ENCODE data around the gene EFCAB6. TPM values are rescaled to one million over a fixed set of nuclear protein-coding genes. Genes with fewer than 3 reads are reported as not detected.

The EFCAB6 gene
- total and polyA plus RNA-seq, 2 of the 4 experiments (the other 2 are of a cell fraction) = 0.44 to 1.1 TPM

DNA sequence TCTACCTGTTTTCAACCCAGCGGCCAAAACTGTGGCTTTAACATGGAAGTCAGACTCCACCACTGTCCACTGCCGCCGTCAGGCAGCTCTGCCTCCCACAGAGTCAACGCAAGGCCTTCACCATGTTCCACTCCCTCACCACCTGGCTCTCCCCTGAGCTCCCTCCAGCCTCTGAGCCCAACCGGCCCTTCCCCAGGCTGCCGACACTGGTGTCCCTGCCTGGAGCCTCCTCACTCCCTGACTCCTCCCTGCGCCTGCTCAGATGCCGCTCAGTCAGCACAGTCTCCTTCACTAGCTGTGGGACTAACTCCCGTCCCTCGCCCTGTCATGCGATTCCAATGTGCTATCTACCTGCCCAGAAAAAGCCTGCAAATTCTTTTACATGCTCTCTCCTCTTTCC is 33.9 kb upstream of the EFCAB6 start:
- Histone ChIP-seq H2AFZ (replicated peaks; ENCODE audit: low read length, poor library complexity) (no peak overlapping the region), H3K4ac (ENCODE audit: low read depth, low read length) (no peak overlapping the region), H3K27ac (ENCODE audit: insufficient read depth, low read length) (no peak overlapping the region), H3K4me2 (ENCODE audit: low read depth, low read length) (no peak overlapping the region), H3K9ac (ENCODE audit: low read depth, low read length) (no peak overlapping the region), H3K23ac (ENCODE audit: low read depth, low read length) (no peak overlapping the region), H3K36me3 (ENCODE audit: control insufficient read depth, insufficient read depth, low read length) (no peaks in the 10 kb centered on the region), H4K5ac (ENCODE audit: low read depth, low read length) (no peak overlapping the region), H3K79me1 (ENCODE audit: low read depth in 1 of 2, low read length in 2 of 2) (no peaks in the 10 kb centered on the region; a peak in 1 of 4 replicates), H3K14ac (replicated peaks; ENCODE audit: low read depth, low read length) (no peak overlapping the region), H2BK20ac (ENCODE audit: low read depth, low read length) (no peak overlapping the region), H2BK5ac (ENCODE audit: low read depth, low read length, poor library complexity, severe bottlenecking) (no peak overlapping the region), H2AK9ac (replicated peaks; ENCODE audit: low read depth, low read length, poor library complexity) (no peak overlapping the region), H2BK120ac (ENCODE audit: low read depth, low read length) (no peak overlapping the region), H4K91ac (ENCODE audit: insufficient read depth, low read depth, low read length) (no peak overlapping the region), H3K56ac (ENCODE audit: extremely low read depth, insufficient read depth, low read length) (no peak overlapping the region), H3K4me1 (ENCODE audit: control insufficient read depth, insufficient read depth, low read length) (peaks cover 5% of the 10 kb centered on the region; the same call in 1 of the 2 replicates), H4K8ac (ENCODE audit: low read depth in 2 of 2, low read length in 2 of 2) (no peak overlapping the region), H4K20me1 (ENCODE audit: insufficient read depth, low read length) (peaks cover 8% of the 10 kb centered on the region), H2BK15ac (ENCODE audit: low read depth, low read length) (no peak overlapping the region), H3K9me3 (ENCODE audit: control insufficient read depth, insufficient read depth, low read length) (no peaks in the 10 kb centered on the region), H3K18ac (ENCODE audit: low read depth, low read length) (no peak overlapping the region), H2AK5ac (ENCODE audit: low read depth, low read length) (no peak overlapping the region), H3K9me1 (ENCODE audit: insufficient read depth, low read length) (no peaks in the 10 kb centered on the region), H3K4me3 (ENCODE audit: insufficient read depth, low read depth, low read length) (no peak overlapping the region), H3K27me3 (ENCODE audit: control insufficient read depth, insufficient read depth, low read length) (peaks cover 1% of the 10 kb centered on the region; the same call in 1 of the 2 replicates)
- no peak for TF ChIP-seq MAFK (IDR thresholded peaks at IDR 0.05; ENCODE audit: low read depth, low read length)
- no peak for TF ChIP-seq CEBPB (IDR thresholded peaks at IDR 0.05; ENCODE audit: low read depth, low read length)
- TF ChIP-seq MXI1 (IDR thresholded peaks at IDR 0.05; ENCODE audit: borderline replicate concordance, low read depth, low read length) = no peak
- TF ChIP-seq NFE2L2 (IDR thresholded peaks at IDR 0.05; ENCODE audit: low read depth, low read length) = no peak
- TF ChIP-seq, protein P1, sequence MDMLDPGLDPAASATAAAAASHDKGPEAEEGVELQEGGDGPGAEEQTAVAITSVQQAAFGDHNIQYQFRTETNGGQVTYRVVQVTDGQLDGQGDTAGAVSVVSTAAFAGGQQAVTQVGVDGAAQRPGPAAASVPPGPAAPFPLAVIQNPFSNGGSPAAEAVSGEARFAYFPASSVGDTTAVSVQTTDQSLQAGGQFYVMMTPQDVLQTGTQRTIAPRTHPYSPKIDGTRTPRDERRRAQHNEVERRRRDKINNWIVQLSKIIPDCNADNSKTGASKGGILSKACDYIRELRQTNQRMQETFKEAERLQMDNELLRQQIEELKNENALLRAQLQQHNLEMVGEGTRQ (IDR thresholded peaks at IDR 0.05; ENCODE audit: low read depth, low read length) = no peak
- no peak for TF ChIP-seq CHD1 (IDR thresholded peaks at IDR 0.05; ENCODE audit: low read depth, low read length)
- TF ChIP-seq RCOR1 (IDR thresholded peaks at IDR 0.05; ENCODE audit: insufficient replicate concordance, low read length) = no peak
- TF ChIP-seq RAD21 (IDR thresholded peaks at IDR 0.05; ENCODE audit: low read length) = no peak
- TF ChIP-seq BHLHE40 (IDR thresholded peaks at IDR 0.05; ENCODE audit: low read depth, low read length) = no peak
- TF ChIP-seq SMC3 (IDR thresholded peaks at IDR 0.05; ENCODE audit: low read depth, low read length) = no peak
- TF ChIP-seq, protein P2, sequence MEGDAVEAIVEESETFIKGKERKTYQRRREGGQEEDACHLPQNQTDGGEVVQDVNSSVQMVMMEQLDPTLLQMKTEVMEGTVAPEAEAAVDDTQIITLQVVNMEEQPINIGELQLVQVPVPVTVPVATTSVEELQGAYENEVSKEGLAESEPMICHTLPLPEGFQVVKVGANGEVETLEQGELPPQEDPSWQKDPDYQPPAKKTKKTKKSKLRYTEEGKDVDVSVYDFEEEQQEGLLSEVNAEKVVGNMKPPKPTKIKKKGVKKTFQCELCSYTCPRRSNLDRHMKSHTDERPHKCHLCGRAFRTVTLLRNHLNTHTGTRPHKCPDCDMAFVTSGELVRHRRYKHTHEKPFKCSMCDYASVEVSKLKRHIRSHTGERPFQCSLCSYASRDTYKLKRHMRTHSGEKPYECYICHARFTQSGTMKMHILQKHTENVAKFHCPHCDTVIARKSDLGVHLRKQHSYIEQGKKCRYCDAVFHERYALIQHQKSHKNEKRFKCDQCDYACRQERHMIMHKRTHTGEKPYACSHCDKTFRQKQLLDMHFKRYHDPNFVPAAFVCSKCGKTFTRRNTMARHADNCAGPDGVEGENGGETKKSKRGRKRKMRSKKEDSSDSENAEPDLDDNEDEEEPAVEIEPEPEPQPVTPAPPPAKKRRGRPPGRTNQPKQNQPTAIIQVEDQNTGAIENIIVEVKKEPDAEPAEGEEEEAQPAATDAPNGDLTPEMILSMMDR (conservative IDR thresholded peaks at IDR 0.05; ENCODE audit: low read depth, low read length) = no peak
- TF ChIP-seq, protein P3, sequence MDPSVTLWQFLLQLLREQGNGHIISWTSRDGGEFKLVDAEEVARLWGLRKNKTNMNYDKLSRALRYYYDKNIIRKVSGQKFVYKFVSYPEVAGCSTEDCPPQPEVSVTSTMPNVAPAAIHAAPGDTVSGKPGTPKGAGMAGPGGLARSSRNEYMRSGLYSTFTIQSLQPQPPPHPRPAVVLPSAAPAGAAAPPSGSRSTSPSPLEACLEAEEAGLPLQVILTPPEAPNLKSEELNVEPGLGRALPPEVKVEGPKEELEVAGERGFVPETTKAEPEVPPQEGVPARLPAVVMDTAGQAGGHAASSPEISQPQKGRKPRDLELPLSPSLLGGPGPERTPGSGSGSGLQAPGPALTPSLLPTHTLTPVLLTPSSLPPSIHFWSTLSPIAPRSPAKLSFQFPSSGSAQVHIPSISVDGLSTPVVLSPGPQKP (IDR thresholded peaks at IDR 0.05; ENCODE audit: borderline replicate concordance, low read depth, low read length) = no peak
- no peak for TF ChIP-seq POLR2A (IDR thresholded peaks at IDR 0.05; ENCODE audit: low read depth, low read length)
- no peak for TF ChIP-seq RFX5 (IDR thresholded peaks at IDR 0.05; ENCODE audit: low read depth, low read length)
- TF ChIP-seq MAZ (IDR thresholded peaks at IDR 0.05; ENCODE audit: borderline replicate concordance, low read depth, low read length) = no peak
- TF ChIP-seq FOS (IDR thresholded peaks at IDR 0.05; ENCODE audit: low read depth, low read length) = no peak
- WGBS, 2 experiments (ENCODE audit: extremely low coverage in 2 of 2, insufficient read length in 1 of 2) = 76% methylated on average over 7 of the region's 11 CpGs; no CpG with 5 or more reads in 1 of the 2 experiments
- dilution Hi-C loops (cut with HindIII; ENCODE audit: low sequenced_read_pairs, unreplicated experiment) (no loop called here), intact Hi-C loops (cut with micrococcal nuclease) (no loop called here), in situ Hi-C loops (cut with MboI; ENCODE audit: low sequenced_read_pairs) (no loop called here)
- ChIA-PET POLR2A (ENCODE audit: unreplicated experiment) (no interaction called here), CTCF (no interaction called here)
- no TSS peak for BruUV-seq (replicated peaks)
- ATAC-seq (ENCODE audit: low read depth) = no peak
- no peak for DNase-seq
